ENCODE results near the gene CNTNAP4.

The CNTNAP4 gene

GRCh38 chr16:76490036-76490639 lies 212.9 kb downstream of the CNTNAP4 start:
- DNase-seq (ENCODE audit: low read depth), result no peak

GRCh38 chr16:76500006-76500405 lies 222.8 kb downstream of the CNTNAP4 start:
- DNase-seq (ENCODE audit: low read depth), result no peak

- no peak for DNase-seq (ENCODE audit: low read depth)
These were observed 224.9 kb downstream of the CNTNAP4 start for GRCh38 chr16:76502063-76502462.

GRCh38 chr16:76502555-76502954 lies 225.4 kb downstream of the CNTNAP4 start:
- DNase-seq (ENCODE audit: low read depth), result no peak

- no peak for DNase-seq (ENCODE audit: low read depth)
These were observed 225.9 kb downstream of the CNTNAP4 start for GRCh38 chr16:76503091-76503490.

- DNase-seq (ENCODE audit: low read depth), result no peak
These were observed 234.0 kb downstream of the CNTNAP4 start for GRCh38 chr16:76511203-76511602.

GRCh38 chr16:76518781-76519180 lies 241.6 kb downstream of the CNTNAP4 start:
- no peak for DNase-seq (ENCODE audit: low read depth)

- no peak for DNase-seq (ENCODE audit: low read depth)
These were observed 247.2 kb downstream of the CNTNAP4 start for GRCh38 chr16:76524356-76524755.

GRCh38 chr16:76524769-76525168 lies 247.6 kb downstream of the CNTNAP4 start:
- DNase-seq (ENCODE audit: low read depth), result no peak

GRCh38 chr16:76527244-76527643 lies 250.0 kb downstream of the CNTNAP4 start:
- no peak for DNase-seq (ENCODE audit: low read depth)

- DNase-seq (ENCODE audit: low read depth), result no peak
These were observed 251.9 kb downstream of the CNTNAP4 start for GRCh38 chr16:76529120-76529519.

GRCh38 chr16:76531236-76531635 lies 254.0 kb downstream of the CNTNAP4 start:
- DNase-seq (ENCODE audit: low read depth), result no peak

GRCh38 chr16:76532188-76532973 lies 255.2 kb downstream of the CNTNAP4 start:
- no peak for DNase-seq (ENCODE audit: low read depth)

GRCh38 chr16:76539609-76540008 lies 262.4 kb downstream of the CNTNAP4 start:
- DNase-seq (ENCODE audit: low read depth), result no peak

- DNase-seq (ENCODE audit: low read depth), result no peak
These were observed 263.9 kb downstream of the CNTNAP4 start for GRCh38 chr16:76541070-76541469.

- DNase-seq (ENCODE audit: low read depth), result no peak
These were observed 288.3 kb downstream of the CNTNAP4 start for GRCh38 chr16:76565542-76565941.

GRCh38 chr16:76571755-76572154 lies 294.6 kb downstream of the CNTNAP4 start:
- DNase-seq (ENCODE audit: low read depth), result no peak

- no peak for DNase-seq (ENCODE audit: low read depth)
These were observed 296.1 kb downstream of the CNTNAP4 start for GRCh38 chr16:76573281-76573680.

- no peak for DNase-seq (ENCODE audit: low read depth)
These were observed 297.4 kb downstream of the CNTNAP4 start for GRCh38 chr16:76574651-76575050.

- no peak for DNase-seq (ENCODE audit: low read depth)
These were observed 299.3 kb downstream of the CNTNAP4 start for GRCh38 chr16:76576526-76576925.

GRCh38 chr16:76577003-76577402 lies 299.8 kb downstream of the CNTNAP4 start:
- DNase-seq (ENCODE audit: low read depth), result no peak

GRCh38 chr16:76579277-76579922 lies 302.2 kb downstream of the CNTNAP4 start:
- no peak for DNase-seq (ENCODE audit: low read depth)

- no peak for DNase-seq (ENCODE audit: low read depth)
These were observed 306.3 kb downstream of the CNTNAP4 start for GRCh38 chr16:76583466-76583865.
